Thyroid gland (tissue), 4 donors: Measurements from ENCODE around the gene AGBL4.

Source experiments
- POLR2A ChIP-seq, 2 donors: fragments of 450-650 bp; IDR thresholded peaks; one replicate each; pipeline ENCODE4 v1.6.1; 2017; ENCODE audit warnings: antibody characterized with exemption in 2 of 2, mild to moderate bottlenecking in 2 of 2, moderate library complexity in 1 of 2
- TF ChIP-seq, protein P1 (sequence below), 6 experiments: fragments of 200-600 bp in 3 of 6; fragments of 450-650 bp in 3 of 6; sonication (generic) in 3 of 6; IDR thresholded peaks; one replicate each; pipeline ENCODE4 v1.5.1; 2016 to 2019; ENCODE audit warnings: antibody characterized with exemption in 6 of 6, mild to moderate bottlenecking in 2 of 6, inconsistent platforms in 1 of 6, moderate library complexity in 1 of 6

- TF ChIP-seq, protein P1, sequence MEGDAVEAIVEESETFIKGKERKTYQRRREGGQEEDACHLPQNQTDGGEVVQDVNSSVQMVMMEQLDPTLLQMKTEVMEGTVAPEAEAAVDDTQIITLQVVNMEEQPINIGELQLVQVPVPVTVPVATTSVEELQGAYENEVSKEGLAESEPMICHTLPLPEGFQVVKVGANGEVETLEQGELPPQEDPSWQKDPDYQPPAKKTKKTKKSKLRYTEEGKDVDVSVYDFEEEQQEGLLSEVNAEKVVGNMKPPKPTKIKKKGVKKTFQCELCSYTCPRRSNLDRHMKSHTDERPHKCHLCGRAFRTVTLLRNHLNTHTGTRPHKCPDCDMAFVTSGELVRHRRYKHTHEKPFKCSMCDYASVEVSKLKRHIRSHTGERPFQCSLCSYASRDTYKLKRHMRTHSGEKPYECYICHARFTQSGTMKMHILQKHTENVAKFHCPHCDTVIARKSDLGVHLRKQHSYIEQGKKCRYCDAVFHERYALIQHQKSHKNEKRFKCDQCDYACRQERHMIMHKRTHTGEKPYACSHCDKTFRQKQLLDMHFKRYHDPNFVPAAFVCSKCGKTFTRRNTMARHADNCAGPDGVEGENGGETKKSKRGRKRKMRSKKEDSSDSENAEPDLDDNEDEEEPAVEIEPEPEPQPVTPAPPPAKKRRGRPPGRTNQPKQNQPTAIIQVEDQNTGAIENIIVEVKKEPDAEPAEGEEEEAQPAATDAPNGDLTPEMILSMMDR (IDR thresholded peaks at IDR 0.05) = no peak
- TF ChIP-seq POLR2A (IDR thresholded peaks at IDR 0.05) = no peak
These were observed 295.4 kb downstream of the AGBL4 start for GRCh38 chr1:49728377-49728776.
